Neural cell (in vitro differentiated cells): ENCODE data around the gene MYL4. TPM values are rescaled to one million over a fixed set of nuclear protein-coding genes. Genes with fewer than 3 reads are reported as not detected.

Experiments used
- H2AFZ ChIP-seq: fragments of 200-600, 300-800 bp; sonication (generic), shearing (Covaris generic); 2 replicates; pipeline ENCODE4 v1.6.0; 2014; ENCODE audit warnings: low read depth, mild to moderate bottlenecking, antibody characterized with exemption, low read length, moderate library complexity
- H3F3A ChIP-seq: fragments of 200-600 bp; shearing (Covaris generic); 2 replicates; pipeline ENCODE4 v1.6.1; 2016; ENCODE audit warnings: mild to moderate bottlenecking, moderate library complexity, mixed read lengths, antibody characterized with exemption, low read length; ENCODE audit not compliant: insufficient read depth, poor library complexity, severe bottlenecking
- H3K27ac ChIP-seq: fragments of 200-600, 300-800 bp; sonication (generic), shearing (Covaris generic); 2 replicates; pipeline ENCODE4 v1.5.1; 2014; ENCODE audit warnings: mild to moderate bottlenecking, low read length, moderate library complexity
- H3K27me3 ChIP-seq: fragments of 300-800, 200-600 bp; sonication (generic), shearing (Covaris generic); 2 replicates; pipeline ENCODE4 v1.6.0; 2014; ENCODE audit warnings: mild to moderate bottlenecking, low read depth, low read length, moderate library complexity; ENCODE audit not compliant: insufficient read depth
- H3K36me3 ChIP-seq: fragments of 300-800, 200-600 bp; sonication (generic), shearing (Covaris generic); 2 replicates; pipeline ENCODE4 v1.5.1; 2014; ENCODE audit warnings: mild to moderate bottlenecking, antibody characterized with exemption, low read length, moderate library complexity; ENCODE audit not compliant: insufficient read depth
- H3K4me2 ChIP-seq: fragments of 300-800, 200-600 bp; sonication (generic), shearing (Covaris generic); 2 replicates; pipeline ENCODE4 v1.6.0; 2014; ENCODE audit warnings: mild to moderate bottlenecking, low read length
- H3K4me3 ChIP-seq: fragments of 300-800, 200-600 bp; sonication (generic), shearing (Covaris generic); 2 replicates; pipeline ENCODE4 v1.5.1; 2014; ENCODE audit warnings: mild to moderate bottlenecking, low read length, moderate library complexity
- H3K79me2 ChIP-seq: fragments of 200-600 bp; shearing (Covaris generic); replicated peaks from 2 replicates; pipeline ENCODE4 v1.6.0; 2014; ENCODE audit warnings: mild to moderate bottlenecking, low read length, moderate library complexity; ENCODE audit not compliant: insufficient read depth
- H3K9ac ChIP-seq: fragments of 300-800, 200-600 bp; sonication (generic), shearing (Covaris generic); 2 replicates; pipeline ENCODE4 v1.6.1; 2016; ENCODE audit warnings: mild to moderate bottlenecking, low read length, mixed read lengths
- H3K9me2 ChIP-seq: fragments of 200-600 bp; shearing (Covaris generic); 2 replicates; pipeline ENCODE4 v1.6.1; 2016; ENCODE audit warnings: mild to moderate bottlenecking, low read length, mixed read lengths; ENCODE audit not compliant: insufficient read depth
- H3K9me3 ChIP-seq: fragments of 200-600, 300-800 bp; sonication (generic), shearing (Covaris generic); 2 replicates; pipeline ENCODE4 v1.6.1; 2016; ENCODE audit warnings: mild to moderate bottlenecking, mixed run types, low read length, moderate library complexity, mixed read lengths
- H4K20me1 ChIP-seq: fragments of 200-600 bp; shearing (Covaris generic); 2 replicates; pipeline ENCODE4 v1.6.1; 2016; ENCODE audit warnings: mild to moderate bottlenecking, mixed run types; ENCODE audit not compliant: insufficient read depth
- EP300 ChIP-seq: fragments of 450-650 bp; conservative IDR thresholded peaks from 2 replicates; pipeline ENCODE4 v1.6.1; 2014; ENCODE audit warnings: antibody characterized with exemption, mild to moderate bottlenecking, moderate library complexity; ENCODE audit not compliant: poor library complexity, severe bottlenecking
- EZH2 ChIP-seq: fragments of 200-600, 300-800 bp; shearing (Covaris generic), sonication (generic); IDR thresholded peaks from 2 replicates; pipeline ENCODE4 v1.6.1; 2014; ENCODE audit warnings: antibody characterized with exemption, low read length, borderline replicate concordance, mild to moderate bottlenecking; ENCODE audit not compliant: insufficient read depth, poor library complexity, severe bottlenecking
- MXI1 ChIP-seq: fragments of 450-650 bp; conservative IDR thresholded peaks from 2 replicates; pipeline ENCODE4 v1.6.1; 2014; ENCODE audit warnings: antibody characterized with exemption, mild to moderate bottlenecking; ENCODE audit not compliant: poor library complexity, severe bottlenecking
- POLR2AphosphoS5 ChIP-seq: IDR thresholded peaks from 2 replicates; pipeline ENCODE4 v1.6.1; 2012
- RAD21 ChIP-seq: fragments of 450-650 bp; conservative IDR thresholded peaks from 2 replicates; pipeline ENCODE4 v1.6.1; 2014; ENCODE audit warnings: antibody characterized with exemption, mild to moderate bottlenecking, moderate library complexity
- REST ChIP-seq: IDR thresholded peaks from 2 replicates; pipeline ENCODE4 v1.6.1; 2012; ENCODE audit warnings: borderline replicate concordance
- SMC3 ChIP-seq: fragments of 450-650 bp; conservative IDR thresholded peaks from 2 replicates; pipeline ENCODE4 v1.6.1; 2014; ENCODE audit warnings: antibody characterized with exemption, mild to moderate bottlenecking, moderate library complexity; ENCODE audit not compliant: poor library complexity
- TAF1 ChIP-seq: IDR thresholded peaks from 2 replicates; pipeline ENCODE4 v1.6.1; 2012; ENCODE audit warnings: low read depth
- polyA plus RNA-seq: library from polyadenylated mRNA; depleted of rRNA; stranded (reverse); fragments of >200 nt; gene quantifications from 2 replicates; pipeline ENCODE4 v1.2.3, GENCODE V29; 2014
- TF ChIP-seq, protein P1 (sequence below): fragments of 450-650 bp; IDR thresholded peaks from 2 replicates; pipeline ENCODE4 v1.5.1; 2014; ENCODE audit warnings: antibody characterized with exemption, mild to moderate bottlenecking, moderate library complexity; ENCODE audit not compliant: poor library complexity, severe bottlenecking

Gene MYL4
- polyA plus RNA-seq, 1 donor from 2014 or later: not detected

- no peaks in the 10 kb centered on the region for H3K79me2 ChIP-seq
- no peaks in the 10 kb centered on the region for H3K36me3 ChIP-seq
- no peaks in the 10 kb centered on the region for H4K20me1 ChIP-seq
- TF ChIP-seq EP300 (no peak), SMC3 (no peak), REST (no peak), POLR2AphosphoS5 (no peak), MXI1 (no peak), EZH2 (no peak), TAF1 (no peak), RAD21 (no peak)
- TF ChIP-seq, protein P1, sequence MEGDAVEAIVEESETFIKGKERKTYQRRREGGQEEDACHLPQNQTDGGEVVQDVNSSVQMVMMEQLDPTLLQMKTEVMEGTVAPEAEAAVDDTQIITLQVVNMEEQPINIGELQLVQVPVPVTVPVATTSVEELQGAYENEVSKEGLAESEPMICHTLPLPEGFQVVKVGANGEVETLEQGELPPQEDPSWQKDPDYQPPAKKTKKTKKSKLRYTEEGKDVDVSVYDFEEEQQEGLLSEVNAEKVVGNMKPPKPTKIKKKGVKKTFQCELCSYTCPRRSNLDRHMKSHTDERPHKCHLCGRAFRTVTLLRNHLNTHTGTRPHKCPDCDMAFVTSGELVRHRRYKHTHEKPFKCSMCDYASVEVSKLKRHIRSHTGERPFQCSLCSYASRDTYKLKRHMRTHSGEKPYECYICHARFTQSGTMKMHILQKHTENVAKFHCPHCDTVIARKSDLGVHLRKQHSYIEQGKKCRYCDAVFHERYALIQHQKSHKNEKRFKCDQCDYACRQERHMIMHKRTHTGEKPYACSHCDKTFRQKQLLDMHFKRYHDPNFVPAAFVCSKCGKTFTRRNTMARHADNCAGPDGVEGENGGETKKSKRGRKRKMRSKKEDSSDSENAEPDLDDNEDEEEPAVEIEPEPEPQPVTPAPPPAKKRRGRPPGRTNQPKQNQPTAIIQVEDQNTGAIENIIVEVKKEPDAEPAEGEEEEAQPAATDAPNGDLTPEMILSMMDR: no peak
- H2AFZ ChIP-seq: no peak overlapping the region
- no peaks in the 10 kb centered on the region for H3K9me2 ChIP-seq
- H3K9me3 ChIP-seq: no peaks in the 10 kb centered on the region
- no peak overlapping the region for H3K4me2 ChIP-seq
- H3F3A ChIP-seq: no peaks in the 10 kb centered on the region
- no peak overlapping the region for H3K27ac ChIP-seq
- no peak overlapping the region for H3K9ac ChIP-seq
- H3K27me3 ChIP-seq: no peaks in the 10 kb centered on the region
- H3K4me3 ChIP-seq: no peak overlapping the region
Observed at GRCh38 chr17:47199627-47200324, 9.4 kb upstream of the MYL4 start.

GRCh38 chr17:47200325-47200664 lies 8.9 kb upstream of the MYL4 start:
- Histone ChIP-seq H2AFZ (no peak overlapping the region), H3K4me2 (no peak overlapping the region), H3K4me3 (no peak overlapping the region), H3K27ac (no peak overlapping the region), H4K20me1 (no peaks in the 10 kb centered on the region), H3K9me2 (no peaks in the 10 kb centered on the region), H3K9ac (no peak overlapping the region), H3K36me3 (no peaks in the 10 kb centered on the region), H3K79me2 (no peaks in the 10 kb centered on the region), H3K9me3 (no peaks in the 10 kb centered on the region), H3K27me3 (no peaks in the 10 kb centered on the region), H3F3A (no peaks in the 10 kb centered on the region)
- TF ChIP-seq SMC3: no peak
- TF ChIP-seq REST: no peak
